Measurements from ENCODE around the gene MBLAC1.
A peak's percentile ranks its signal among the peaks of the same experiment; 100 is the strongest.
"Not testable (repeated sequence)": the region's sequence is repeated elsewhere in the genome, so short reads cannot be mapped to it uniquely, and the experiment has no call there.

Gene MBLAC1

DNA sequence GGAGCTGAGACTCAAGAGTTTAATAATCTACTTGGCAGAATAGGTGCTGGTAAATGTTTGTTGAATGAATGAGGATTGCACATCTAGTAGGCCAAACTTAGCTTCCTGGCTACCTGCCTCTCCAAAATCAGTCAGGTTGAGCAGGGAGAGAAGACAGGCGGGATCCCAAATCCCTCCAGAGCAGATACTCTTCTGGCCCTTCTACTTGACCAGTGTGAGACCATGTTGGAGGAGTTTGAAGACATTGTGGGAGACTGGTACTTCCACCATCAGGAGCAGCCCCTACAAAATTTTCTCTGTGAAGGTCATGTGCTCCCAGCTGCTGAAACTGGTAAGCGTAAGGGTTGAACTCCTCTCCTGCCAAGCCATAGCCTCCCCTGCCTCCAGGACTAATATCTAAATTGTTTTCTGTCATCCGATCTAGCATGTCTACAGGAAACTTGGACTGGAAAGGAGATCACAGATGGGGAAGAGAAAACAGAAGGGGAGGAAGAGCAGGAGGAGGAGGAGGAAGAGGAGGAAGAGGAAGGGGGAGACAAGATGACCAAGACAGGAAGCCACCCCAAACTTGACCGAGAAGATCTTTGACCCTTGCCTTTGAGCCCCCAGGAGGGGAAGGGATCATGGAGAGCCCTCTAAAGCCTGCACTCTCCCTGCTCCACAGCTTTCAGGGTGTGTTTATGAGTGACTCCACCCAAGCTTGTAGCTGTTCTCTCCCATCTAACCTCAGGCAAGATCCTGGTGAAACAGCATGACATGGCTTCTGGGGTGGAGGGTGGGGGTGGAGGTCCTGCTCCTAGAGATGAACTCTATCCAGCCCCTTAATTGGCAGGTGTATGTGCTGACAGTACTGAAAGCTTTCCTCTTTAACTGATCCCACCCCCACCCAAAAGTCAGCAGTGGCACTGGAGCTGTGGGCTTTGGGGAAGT is 2.2 kb upstream of the MBLAC1 start:
- no peak for DNase-seq (ENCODE audit: low read depth)

DNA sequence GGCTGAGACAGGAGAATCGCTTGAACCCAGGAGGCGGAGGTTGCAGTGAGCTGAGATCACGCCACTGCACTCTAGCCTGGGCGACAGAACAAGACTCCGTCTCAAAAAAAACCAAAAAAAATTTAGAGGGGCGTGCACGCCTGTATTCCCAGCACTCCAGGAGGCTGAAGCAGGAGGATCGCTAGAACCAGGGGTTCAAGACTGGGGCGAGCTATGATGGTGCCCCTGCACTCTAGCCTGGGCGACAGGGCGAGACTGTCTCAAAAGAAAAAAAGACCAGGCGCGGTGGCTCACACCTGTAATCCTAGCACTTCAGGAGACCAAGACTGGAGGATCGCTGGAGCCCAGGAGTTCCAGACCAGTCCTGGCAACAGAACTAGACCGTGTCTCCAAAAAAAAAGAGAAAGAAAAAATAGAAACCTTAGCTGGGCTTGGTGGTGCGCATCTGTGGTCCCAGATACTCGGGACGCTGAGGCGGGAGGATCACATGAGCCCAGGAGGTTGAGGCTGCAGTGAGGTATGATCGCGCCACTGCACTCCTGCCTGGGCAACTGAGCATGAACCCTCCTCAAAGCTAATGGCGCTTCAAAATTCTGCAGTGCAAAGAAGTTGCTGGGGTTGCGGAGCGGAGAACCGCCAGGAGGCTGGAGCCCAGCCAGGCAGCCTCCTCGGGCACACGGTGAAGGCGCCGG is 382 bp upstream of the MBLAC1 start:
- DNase-seq (ENCODE audit: low read depth): no peak

DNA sequence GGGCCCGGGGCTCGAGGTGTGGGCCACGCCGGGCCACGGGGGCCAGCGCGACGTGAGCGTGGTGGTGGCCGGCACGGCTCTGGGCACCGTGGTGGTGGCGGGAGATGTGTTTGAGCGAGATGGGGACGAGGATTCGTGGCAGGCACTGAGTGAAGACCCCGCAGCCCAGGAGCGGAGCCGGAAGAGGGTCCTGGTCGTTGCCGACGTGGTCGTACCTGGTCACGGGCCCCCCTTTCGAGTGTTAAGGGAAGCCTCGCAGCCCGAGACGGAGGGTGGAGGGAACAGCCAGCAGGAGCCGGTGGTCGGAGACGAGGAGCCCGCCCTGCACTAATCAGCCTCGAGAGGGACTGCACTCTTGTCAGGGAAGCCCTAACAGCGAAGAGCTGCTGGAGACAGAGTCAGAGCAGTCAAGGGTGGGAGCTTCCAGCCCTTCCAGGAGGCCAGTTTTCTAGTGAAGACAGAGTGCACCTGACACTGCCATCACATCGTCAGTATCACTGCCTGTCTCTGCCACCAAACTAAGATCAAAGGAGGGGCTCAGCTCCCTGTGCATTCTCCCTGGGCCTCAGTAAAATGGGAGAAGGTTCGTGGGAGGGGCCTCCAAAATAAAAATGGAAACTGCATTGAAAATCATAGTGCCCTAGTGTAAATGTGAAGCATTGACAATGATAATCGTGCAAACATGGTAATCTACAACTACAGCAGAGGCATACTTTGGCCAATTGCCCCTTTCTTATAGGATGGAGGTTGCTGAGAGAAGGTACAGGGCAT is 1.3 kb downstream of the MBLAC1 start:
- DNase-seq (ENCODE audit: low read depth): no peak

DNA sequence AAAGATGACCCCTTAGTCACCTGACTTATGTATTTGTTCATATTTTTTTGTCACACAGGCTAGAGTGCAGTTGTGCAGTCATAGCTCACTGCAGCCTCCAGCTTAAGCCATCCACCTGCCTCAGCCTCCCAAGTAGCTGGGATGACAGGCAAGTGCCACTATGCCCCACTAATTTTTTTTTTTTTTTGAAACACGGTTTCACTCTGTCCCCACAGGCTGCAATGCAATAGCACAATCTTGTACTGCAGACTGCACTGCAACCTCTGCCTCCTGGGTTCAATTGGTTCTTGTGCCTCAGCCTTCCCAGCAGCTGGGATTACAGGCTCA is 1.8 kb downstream of the MBLAC1 start:
- DNase-seq (ENCODE audit: low read depth): no peak

DNA sequence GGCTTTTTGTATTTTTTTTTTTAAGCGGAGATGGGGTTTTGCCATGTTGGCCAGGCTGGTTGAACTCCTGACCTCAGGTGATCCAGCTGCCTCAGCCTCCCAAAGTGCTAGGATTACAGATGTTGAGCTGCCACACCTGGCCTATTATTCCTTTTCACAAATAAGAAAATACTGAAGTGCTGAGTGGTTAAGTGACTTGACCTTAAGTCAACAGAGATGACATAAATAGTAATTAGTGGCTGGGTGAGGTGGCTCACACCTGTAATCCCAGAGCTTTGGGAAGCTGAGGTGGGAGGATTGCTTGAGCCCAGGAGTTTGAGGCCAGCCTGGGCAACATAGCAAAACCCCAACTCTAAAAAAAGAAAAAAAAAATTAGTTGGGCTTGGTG is 3.4 kb downstream of the MBLAC1 start:
- DNase-seq (ENCODE audit: low read depth): not testable (repeated sequence)

DNA sequence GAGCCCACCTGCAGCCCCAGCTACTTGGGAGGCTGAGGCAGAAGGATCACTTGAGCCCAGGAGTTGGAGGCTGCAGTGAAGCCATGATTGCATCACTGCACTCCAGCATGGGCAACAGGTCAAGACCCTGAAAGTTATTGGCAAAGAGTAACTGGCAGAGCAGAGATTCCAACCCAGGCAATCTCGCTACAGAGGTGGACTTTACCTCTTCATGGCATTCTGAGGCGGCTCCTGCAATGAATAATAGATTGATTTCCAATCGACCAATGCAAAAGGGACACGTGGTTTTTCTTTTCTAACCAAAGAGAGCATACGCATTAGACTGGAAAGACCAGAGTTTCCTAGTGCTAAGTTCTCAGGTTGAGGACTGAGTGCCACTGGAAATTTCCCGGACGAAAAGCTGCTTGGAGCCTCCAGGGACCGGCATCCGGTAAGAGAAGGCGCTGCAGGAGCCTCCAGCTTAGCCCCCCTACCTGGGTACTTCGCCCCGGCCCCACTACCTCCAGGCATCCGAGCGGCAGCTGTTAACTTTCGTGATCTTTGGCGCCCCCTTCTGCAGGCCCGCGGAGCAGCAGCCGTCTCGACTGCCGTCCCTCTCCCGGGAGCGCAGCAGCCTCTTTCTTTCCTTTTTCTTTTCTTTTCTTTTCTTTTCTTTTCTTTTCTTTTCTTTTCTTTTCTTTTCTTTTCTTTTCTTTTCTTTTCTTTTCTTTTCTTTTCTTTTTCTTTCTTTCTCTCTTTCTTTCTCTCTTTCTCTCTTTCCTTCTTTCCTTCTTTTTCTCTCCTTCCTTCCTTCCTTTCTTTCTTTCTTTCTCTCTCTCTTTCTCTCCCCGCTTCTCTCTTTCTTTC is 4.1 kb downstream of the MBLAC1 start:
- peak; percentile 74 for DNase-seq (ENCODE audit: low read depth)

DNA sequence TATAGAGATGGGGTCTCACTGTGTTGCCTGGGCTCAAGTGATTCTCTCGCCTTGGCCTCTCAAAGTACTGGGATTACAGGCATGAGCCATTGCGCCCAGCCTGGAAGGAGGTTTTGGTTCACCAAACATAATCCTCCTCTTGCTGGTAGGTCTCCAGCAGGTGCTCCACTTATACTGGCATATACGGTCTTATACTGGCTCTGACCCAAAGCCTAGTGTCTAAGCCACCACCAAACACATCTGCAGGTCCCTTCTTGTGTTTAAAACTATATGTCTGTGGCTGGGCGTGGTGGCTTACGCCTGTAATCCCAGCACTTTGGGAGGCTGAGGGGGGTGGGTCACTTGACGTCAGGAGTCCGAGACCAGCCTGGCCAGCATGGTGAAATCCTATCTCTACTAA is 5.4 kb downstream of the MBLAC1 start:
- no peak for DNase-seq (ENCODE audit: low read depth)

DNA sequence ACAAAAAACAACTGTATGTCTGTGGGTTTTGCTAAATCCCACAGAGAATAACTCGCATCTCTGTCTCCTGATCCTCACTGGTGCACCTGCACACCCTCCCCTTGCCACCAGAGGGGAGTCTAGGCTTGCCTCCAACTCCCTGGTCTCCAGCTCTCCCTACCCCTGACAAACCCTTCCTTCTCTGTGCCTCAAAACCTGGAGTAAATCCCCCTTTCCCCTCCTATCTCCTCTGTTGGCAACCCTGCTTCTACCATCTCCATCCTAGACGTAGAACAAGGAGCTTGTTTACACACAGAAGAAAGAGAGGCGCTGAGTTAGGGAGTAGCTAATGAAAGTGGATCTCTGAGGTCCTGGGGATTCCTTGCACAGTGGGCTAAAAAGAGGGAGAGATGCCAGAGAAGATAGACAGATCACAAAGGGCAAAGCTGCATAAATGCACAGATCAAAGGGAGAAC is 6.0 kb downstream of the MBLAC1 start:
- peak; percentile 44 for DNase-seq (ENCODE audit: low read depth)

DNA sequence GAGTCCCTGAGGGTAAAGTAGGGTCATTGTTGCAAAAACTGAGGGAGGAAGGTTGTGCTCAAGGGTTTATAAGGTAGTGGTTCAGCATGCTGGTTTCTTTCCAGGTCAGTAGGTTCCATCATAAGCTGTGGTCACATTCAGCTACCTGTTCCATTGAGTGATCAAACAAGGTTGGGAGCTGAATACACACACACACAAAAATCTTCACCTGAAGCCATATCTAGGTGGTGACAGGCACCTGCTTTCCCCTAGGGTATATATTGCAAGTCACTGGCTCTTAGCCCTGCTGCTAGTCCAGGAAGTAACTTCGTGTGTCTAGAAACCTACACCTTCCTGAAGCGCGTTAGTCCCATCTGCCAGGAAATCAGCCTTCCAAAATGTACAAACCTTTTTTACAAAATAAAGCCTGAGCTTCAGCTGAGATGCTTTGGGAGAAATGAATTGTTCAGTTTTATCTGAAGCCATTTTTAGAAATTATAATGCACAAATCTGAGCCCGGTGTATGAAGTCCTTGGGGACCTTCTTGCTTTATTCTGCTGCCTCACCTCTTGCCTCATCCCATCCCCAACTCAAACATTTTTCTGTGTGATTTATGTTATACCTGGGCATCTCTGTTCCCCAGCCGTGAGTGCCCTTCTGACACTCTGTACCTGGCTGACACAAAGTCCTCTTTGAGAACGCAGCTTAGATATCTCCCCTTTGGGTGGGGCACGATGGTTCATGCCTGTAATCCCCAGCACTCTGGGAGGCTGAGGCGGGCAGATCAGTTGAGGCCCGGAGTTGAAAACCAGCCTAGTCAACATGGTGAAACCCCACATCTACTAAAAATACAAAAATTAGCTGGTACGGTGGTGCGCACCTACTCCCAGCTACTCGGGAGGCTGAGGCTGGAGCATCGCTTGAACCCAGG is 11.3 kb downstream of the MBLAC1 start:
- no peak for DNase-seq (ENCODE audit: low read depth)

DNA sequence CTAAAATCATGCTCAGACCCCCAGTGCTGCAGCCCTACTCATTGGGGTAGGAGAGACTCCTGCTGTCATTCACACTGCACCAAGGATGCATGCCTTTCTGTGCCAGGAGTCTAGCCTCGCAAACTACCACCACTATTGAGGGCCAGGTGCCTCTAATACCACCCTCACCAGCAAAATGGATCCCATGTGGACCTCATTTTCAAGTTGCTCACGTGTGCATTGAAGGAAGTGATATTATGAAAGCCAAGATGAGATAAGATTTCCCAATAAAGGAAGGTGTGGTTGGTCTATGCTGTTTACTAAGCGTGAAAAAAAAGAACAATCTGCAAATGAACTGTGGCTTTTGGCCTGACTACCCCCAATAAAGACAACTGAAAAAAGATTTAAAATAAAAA is 14.8 kb downstream of the MBLAC1 start:
- DNase-seq (ENCODE audit: low read depth): no peak

DNA sequence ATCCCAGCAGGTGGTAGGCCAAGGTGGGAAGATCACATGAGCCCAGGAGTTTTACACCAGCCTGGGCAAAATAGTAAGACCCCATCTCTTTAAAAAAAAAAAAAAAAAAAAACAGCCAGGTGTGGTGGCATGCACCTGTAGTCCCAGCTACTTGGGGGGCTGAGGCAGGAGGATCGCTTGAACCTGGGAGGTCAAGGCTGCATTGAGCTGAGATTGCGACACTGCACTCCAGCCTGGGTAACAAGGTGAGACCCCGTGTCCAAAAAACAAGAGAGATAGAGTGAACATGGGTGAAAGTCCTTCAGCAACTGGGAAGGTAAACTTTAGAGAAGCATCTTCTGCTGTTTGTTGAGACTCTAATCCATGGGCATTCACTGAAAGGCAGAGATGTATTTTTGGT is 15.7 kb downstream of the MBLAC1 start:
- DNase-seq (ENCODE audit: low read depth): no peak

DNA sequence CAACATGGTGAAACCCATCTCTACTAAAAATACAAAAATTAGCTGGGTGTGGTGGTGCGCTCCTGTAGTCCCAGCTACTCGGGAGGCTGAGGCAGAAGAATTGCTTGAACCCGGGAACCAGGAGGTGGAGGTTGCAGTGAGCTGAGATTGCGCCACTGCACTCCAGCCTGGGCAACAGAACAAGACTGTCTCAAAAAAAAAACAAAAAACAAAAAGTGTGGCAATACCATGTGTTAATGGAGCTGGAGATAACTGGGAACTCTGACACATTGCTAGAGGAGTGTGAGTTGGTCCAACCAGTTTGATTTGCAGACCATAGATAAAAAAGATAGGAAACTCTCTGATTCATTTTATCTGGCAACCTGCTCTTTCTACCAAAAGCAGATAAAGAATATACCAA is 19.6 kb downstream of the MBLAC1 start:
- not testable (repeated sequence) for DNase-seq (ENCODE audit: low read depth)

DNA sequence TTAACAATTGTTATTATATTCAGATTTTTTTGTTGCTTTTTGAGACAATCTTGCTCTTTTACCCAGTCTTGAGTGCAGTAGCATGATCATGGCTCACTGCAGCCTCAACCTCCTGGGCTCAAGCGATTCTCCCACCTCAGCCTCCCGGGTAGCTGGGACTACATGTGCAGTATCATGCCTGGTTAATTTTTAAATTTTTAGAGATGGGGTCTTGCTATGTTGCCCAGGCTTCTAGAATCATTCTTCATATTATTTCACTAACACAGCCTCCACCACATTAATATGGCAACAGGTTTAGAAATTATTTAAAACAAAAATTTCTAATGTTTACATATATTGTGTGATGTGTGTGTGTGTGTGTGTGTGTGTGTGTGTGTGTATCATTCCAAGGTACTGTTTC is 20.5 kb downstream of the MBLAC1 start:
- no peak for DNase-seq (ENCODE audit: low read depth)

DNA sequence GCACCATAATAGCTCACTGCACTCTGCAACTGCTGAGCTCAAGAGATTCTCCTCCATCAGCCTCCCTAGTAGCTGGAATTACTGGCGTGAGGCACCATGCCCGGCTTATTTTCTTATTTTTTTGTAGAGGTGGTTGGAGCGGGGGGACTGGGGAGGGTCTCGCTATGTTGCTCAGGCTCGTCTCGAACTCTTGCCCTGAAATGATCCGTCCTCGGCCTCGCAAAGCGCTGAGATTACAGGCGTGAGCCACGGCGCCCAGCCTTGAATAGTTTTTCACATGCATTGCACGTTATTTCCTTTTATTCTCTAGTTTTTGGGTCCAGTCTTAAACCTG is 21.4 kb downstream of the MBLAC1 start:
- no peak for DNase-seq (ENCODE audit: low read depth)

DNA sequence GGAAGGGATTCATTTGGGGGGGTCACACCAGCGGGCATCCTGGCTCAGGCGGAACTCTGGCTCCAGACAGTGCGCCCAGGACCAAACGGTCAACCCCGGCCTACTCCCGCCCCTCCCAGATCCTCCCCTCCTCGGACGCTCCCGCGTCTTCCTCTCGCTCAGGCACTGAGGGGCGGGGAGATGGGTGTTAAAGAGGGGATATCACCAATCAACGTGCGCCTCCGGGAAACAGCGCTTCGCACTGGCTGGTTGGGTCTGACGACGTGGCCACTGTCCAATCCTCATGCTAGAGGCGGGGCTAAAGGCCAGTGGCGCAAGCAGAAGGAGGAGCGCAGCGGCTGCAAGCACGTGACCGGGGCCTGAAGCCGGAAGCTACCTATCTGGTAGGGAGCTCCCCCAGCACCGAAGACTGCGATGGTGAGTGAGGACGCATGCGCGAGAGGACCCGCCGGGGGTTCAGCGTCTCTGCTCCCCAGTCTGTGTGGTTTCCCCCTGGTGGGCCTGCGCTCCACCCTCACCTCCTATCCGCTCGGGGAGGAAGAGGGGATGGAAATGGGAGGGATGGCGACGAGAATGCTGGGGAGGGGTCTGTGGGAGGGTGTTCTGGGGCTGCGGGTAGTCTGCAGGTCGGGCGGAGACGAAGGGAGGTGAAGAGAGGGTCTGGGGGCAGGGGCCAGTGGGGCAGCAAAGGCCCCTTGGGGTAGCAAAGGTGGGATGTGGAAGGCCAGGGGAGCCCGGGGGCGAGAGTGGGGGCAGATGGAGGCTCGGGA is 22.0 kb downstream of the MBLAC1 start, which contains the start of gene LAMTOR4:
Gene LAMTOR4 (plus strand): TSS at position 360 of the 770 bp plus-strand sequence. CDS start 55 bp downstream, at position 415.
- DNase-seq (ENCODE audit: low read depth): peak; percentile 96

DNA sequence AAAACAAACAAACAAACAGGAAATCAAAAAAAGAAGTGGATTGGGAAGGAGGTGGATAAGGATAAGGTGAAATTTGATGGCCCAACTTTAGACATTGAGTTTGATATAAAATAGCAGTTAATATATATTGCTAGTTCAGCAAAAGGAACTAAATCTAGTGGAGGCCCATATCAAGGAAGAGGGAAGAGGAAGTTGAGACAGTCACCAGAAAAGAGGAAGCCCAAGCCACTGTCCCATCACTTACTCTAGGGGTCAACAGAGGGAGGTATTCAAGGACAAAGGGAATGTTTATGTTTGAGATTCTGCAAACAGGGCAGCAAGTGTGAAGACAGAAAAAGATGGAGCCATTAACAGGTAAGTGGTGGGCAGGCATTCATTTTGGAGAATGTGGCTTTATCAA is 25.6 kb downstream of the MBLAC1 start:
- DNase-seq (ENCODE audit: low read depth): no peak

DNA sequence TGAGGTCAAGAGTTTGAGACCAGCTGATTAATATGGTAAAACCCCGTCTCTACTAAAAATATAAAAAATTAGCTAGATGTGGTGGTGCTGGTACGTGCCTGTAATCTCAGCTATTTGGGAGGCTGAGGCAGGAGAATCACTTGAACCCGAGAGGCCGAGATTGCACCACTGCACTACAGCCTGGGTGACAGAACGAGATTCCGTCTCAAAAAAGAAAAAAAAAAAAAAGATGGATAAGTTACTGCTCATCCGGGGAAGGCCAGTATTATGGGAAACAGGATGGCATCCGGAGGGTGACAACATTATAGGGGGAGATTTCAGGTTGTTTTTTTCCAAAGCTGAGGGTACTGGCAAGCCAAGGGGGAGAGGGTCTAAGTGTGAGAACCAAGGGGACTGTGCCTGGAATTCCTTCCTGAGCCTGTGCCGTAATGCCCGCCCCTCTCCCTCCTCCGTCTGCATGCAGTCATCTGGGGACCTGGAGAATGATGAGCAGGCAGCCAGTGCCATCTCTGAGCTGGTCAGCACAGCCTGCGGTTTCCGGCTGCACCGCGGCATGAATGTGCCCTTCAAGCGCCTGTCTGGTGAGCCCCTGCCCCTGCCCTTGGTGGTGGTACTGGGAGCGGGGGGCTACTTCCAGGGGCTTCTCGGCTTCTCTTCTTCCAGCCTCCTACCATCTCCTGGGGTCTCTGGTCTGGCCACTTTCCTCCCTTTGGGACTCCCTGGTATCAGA is 26.3 kb downstream of the MBLAC1 start:
- DNase-seq (ENCODE audit: low read depth): no peak

DNA sequence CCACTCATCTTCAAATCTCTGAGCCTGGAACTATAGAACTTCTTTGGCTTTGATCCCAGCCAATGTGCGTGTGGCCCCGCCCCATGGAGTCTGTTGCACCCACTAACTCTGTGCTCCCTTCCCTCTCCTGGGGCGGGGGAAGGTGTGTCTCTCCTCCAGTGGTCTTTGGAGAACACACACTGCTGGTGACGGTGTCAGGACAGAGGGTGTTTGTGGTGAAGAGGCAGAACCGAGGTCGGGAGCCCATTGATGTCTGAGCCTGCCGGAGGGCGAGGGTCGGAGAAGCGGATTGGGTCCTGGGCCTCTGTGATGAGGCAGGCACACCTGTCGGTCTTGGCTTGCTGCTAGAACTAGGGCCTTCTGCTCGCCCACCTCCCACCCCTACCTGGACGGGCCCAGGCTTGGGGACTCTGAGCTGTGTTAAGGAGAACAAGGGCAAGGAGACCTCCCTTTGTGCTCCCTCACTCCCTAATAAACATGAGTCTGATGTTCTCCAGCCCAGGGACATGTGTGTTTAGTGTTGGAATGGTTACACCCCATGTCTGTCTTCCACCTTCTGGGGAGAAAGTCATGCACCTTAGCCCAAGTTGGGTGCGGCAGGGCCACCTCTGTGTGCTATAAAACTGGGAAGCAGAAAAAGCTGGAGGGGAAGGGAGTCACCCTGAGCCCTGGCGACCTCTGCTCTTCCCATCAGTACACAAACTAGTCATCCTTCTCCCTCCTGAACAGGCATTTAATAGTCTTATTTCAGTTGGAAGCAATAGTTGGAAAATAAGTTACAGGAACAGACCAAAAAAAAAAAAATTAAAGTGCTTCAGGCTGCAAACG is 27.2 kb downstream of the MBLAC1 start:
- no peak for DNase-seq (ENCODE audit: low read depth)
